Measurements from ENCODE around the gene PRKCA.

- TF ChIP-seq CTCF (IDR thresholded peaks at IDR 0.05; ENCODE audit: extremely low read depth in 1 of 2, insufficient read depth in 1 of 2, low read depth in 1 of 2, low read length in 2 of 2) = no peak
- no peak for TF ChIP-seq POLR2A (IDR thresholded peaks at IDR 0.05; ENCODE audit: low read depth, low read length)
- TF ChIP-seq MAX (IDR thresholded peaks at IDR 0.05; ENCODE audit: insufficient read depth, insufficient read length) = no peak
These were observed 163.3 kb downstream of the PRKCA start for GRCh38 chr17:66465701-66466100.

All from endothelial cell of umbilical vein (primary cell).